ENCODE data around the gene TP53INP2. TPM values are rescaled to one million over a fixed set of nuclear protein-coding genes. Genes with fewer than 3 reads are reported as not detected.
A peak's percentile ranks its signal among the peaks of the same experiment; 100 is the strongest.

TP53INP2 gene
- total and polyA plus RNA-seq, 2 donors (not counting 3 experiments of a cell fraction or from before 2014, with no cell fraction given), result 18.3 to 30.5 TPM

GRCh38 chr20:34675561-34675960 lies 28.6 kb upstream of the TP53INP2 start:
- intact Hi-C loops (cut with micrococcal nuclease) (no loop called here), dilution Hi-C loops (cut with MboI; ENCODE audit: extremely low pct_ligation_motif_present, low sequenced_read_pairs) (no loop called here)
- no peaks in the 10 kb centered on the region for H3K36me3 ChIP-seq (ENCODE audit: control insufficient read depth in 2 of 2, extremely low read depth in 1 of 2, insufficient read depth in 2 of 2, low read length in 2 of 2)
- TF ChIP-seq FOS (IDR thresholded peaks at IDR 0.05; ENCODE audit: borderline replicate concordance, insufficient read depth, low read length), result no peak
- TF ChIP-seq, protein P1, sequence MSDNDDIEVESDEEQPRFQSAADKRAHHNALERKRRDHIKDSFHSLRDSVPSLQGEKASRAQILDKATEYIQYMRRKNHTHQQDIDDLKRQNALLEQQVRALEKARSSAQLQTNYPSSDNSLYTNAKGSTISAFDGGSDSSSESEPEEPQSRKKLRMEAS (IDR thresholded peaks at IDR 0.05; ENCODE audit: insufficient read depth, insufficient read length), result no peak
- TF ChIP-seq EZH2 (IDR thresholded peaks at IDR 0.05; ENCODE audit: borderline replicate concordance, low read depth, low read length, severe bottlenecking), result no peak
- TF ChIP-seq MYC (IDR thresholded peaks at IDR 0.05; ENCODE audit: low read depth, low read length), result no peak
- no peak for TF ChIP-seq POLR2AphosphoS5 (IDR thresholded peaks at IDR 0.05; ENCODE audit: insufficient read depth, low read depth, low read length)
- no peak for TF ChIP-seq GATA2 (IDR thresholded peaks at IDR 0.05; ENCODE audit: insufficient read depth, insufficient read length, low read depth, low read length)
- no peak for TF ChIP-seq CTCF (IDR thresholded peaks at IDR 0.05; ENCODE audit: extremely low read depth in 1 of 2, insufficient read depth in 1 of 2, low read depth in 1 of 2, low read length in 2 of 2)
- TF ChIP-seq POLR2A (IDR thresholded peaks at IDR 0.05; ENCODE audit: low read depth, low read length), result no peak
- no peak for TF ChIP-seq JUN (IDR thresholded peaks at IDR 0.05; ENCODE audit: borderline replicate concordance, insufficient read depth, insufficient read length, low read depth)
- H2AFZ ChIP-seq (ENCODE audit: low read depth, low read length), result no peak overlapping the region
- no peak for FAIRE-seq
- H3K4me2 ChIP-seq (ENCODE audit: insufficient read depth, low read length), result peak overlapping the region; percentile 83
- no peaks in the 10 kb centered on the region for H4K20me1 ChIP-seq (replicated peaks; ENCODE audit: control insufficient read depth, extremely low read depth, insufficient read depth, low read length)
- H3K79me2 ChIP-seq (ENCODE audit: control insufficient read depth, insufficient read depth, low read length), result peaks cover 5% of the 10 kb centered on the region
- H3K4me3 ChIP-seq (replicated peaks in 1 of 3; ENCODE audit: insufficient read depth in 1 of 3, low read depth in 1 of 3, low read length in 3 of 3), result no peak overlapping the region
- CTCF ChIA-PET, result interaction anchor here (0.9 to 1.1 kb wide), 2 partner anchors 34 to 92 kb away, joined by 3 read pairs; no protein-coding TSS in a partner anchor
- H3K9ac ChIP-seq (replicated peaks; ENCODE audit: extremely low read depth, insufficient read depth, low read length), result no peak overlapping the region
- no peaks in the 10 kb centered on the region for H3K9me3 ChIP-seq (replicated peaks; ENCODE audit: control insufficient read depth, insufficient read depth, low read length)
- no peaks in the 10 kb centered on the region for H3K9me1 ChIP-seq (replicated peaks; ENCODE audit: control insufficient read depth, extremely low read depth, insufficient read depth, low read length)
- POLR2A ChIA-PET, result no interaction called here
- no peak for DNase-seq (ENCODE audit: low read depth, low spot score)
- H3K27me3 ChIP-seq (ENCODE audit: control insufficient read depth in 2 of 2, insufficient read depth in 2 of 2, low read length in 2 of 2), result no peaks in the 10 kb centered on the region
- no peak overlapping the region for H3K27ac ChIP-seq (ENCODE audit: insufficient read depth, low read depth, low read length)
- TSS peak; percentile 41 for BruUV-seq (replicated peaks)
- peaks cover 4% of the 10 kb centered on the region for H3K4me1 ChIP-seq (ENCODE audit: control insufficient read depth, extremely low read depth, insufficient read depth, low read length)
